Neural crest cell (in vitro differentiated cells): ENCODE data around the gene VARS2. TPM values are rescaled to one million over a fixed set of nuclear protein-coding genes. Genes with fewer than 3 reads are reported as not detected.
A peak's percentile ranks its signal among the peaks of the same experiment; 100 is the strongest.

Source experiments
- DNase-seq: peaks from one replicate; pipeline ENCODE4 v3.0.0; 2021; ENCODE audit warnings: low read depth, mixed read lengths, low spot score
- H3K27ac Mint-ChIP-seq: one replicate; pipeline ENCODE4 v1.8.0; 2021; ENCODE audit warnings: mild to moderate bottlenecking, mixed read lengths; ENCODE audit not compliant: unreplicated experiment
- H3K27me3 Mint-ChIP-seq: 2 replicates; pipeline ENCODE4 v1.8.0; 2021; ENCODE audit warnings: low read depth, mild to moderate bottlenecking, mixed read lengths
- H3K36me3 Mint-ChIP-seq: 2 replicates; pipeline ENCODE4 v1.8.0; 2021; ENCODE audit warnings: low read depth, mild to moderate bottlenecking, mixed read lengths
- H3K4me1 Mint-ChIP-seq: 2 replicates; pipeline ENCODE4 v1.8.0; 2021; ENCODE audit warnings: mixed read lengths
- H3K4me3 Mint-ChIP-seq: one replicate; pipeline ENCODE4 v1.8.0; 2021; ENCODE audit warnings: mild to moderate bottlenecking, mixed read lengths
- H3K9me3 Mint-ChIP-seq: 2 replicates; pipeline ENCODE4 v1.8.0; 2021; ENCODE audit warnings: mixed read lengths
- CTCF ChIP-seq: fragments of 200-600 bp; sonication (generic); conservative IDR thresholded peaks from 2 replicates; pipeline ENCODE4 v1.5.0; 2021; ENCODE audit warnings: antibody characterized with exemption, mild to moderate bottlenecking
- total RNA-seq: library from RNA; stranded (reverse); gene quantifications from 2 replicates; pipeline ENCODE4 v1.2.1, GENCODE V29; 2021

The VARS2 gene
- total RNA-seq, 1 donor from 2014 or later: 68.2 TPM

- Mint-ChIP-seq H3K9me3 (no peaks in the 10 kb centered on the region), H3K4me3 (peak overlapping the region; percentile 86), H3K27me3 (no peaks in the 10 kb centered on the region), H3K27ac (peak overlapping the region; percentile 24), H3K36me3 (no peaks in the 10 kb centered on the region), H3K4me1 (peaks cover 57% of the 10 kb centered on the region)
- TF ChIP-seq CTCF: no peak
- no peak for DNase-seq
These were observed 27.2 kb upstream of the VARS2 start for GRCh38 chr6:30886897-30887255.

DNA sequence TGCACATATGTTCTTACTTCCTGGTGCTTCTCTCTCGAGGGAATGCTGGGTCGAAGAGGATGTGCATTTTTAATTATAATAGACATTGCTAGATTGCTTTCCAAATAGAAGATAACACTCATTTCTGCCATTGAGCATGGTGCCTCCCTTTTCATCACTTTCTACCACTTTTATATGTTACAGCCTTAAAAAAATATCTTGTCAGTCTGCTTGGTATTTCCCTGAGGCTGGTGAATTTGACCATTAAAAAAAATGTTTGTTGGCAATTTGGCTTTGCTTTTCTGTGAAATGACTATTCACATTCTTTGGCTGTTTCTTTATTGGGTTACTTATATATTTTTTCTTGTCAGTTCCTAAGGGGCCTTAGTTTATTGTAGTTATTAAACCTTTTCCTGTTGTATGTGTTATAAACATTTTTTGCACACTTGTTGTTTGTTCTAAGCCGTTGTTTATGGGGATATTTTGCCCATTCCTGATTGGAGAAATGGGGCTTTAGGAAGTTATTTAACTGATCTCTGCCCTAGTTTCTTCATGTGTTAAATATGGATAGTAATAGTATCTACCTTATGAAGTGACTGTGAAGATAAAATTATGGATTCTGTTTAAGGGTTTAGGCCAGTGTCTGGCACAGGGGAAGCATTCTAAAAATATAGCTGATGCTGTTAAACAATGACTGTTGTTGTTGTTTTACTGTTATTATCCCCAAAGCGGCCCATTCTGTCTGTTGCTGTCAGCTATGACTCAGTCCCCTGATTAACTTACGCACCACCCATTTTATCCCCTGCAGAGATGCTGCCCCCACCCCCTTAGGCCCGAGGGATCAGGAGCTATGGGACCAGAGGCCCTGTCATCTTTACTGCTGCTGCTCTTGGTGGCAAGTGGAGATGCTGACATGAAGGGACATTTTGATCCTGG, 25.9 kb upstream of the VARS2 start:
- Mint-ChIP-seq H3K36me3 (peaks cover 5% of the 10 kb centered on the region), H3K27me3 (no peaks in the 10 kb centered on the region), H3K4me1 (peaks cover 53% of the 10 kb centered on the region), H3K27ac (no peak overlapping the region), H3K4me3 (peak overlapping the region; percentile 17), H3K9me3 (no peaks in the 10 kb centered on the region)
- no peak for TF ChIP-seq CTCF
- DNase-seq: no peak

DNA sequence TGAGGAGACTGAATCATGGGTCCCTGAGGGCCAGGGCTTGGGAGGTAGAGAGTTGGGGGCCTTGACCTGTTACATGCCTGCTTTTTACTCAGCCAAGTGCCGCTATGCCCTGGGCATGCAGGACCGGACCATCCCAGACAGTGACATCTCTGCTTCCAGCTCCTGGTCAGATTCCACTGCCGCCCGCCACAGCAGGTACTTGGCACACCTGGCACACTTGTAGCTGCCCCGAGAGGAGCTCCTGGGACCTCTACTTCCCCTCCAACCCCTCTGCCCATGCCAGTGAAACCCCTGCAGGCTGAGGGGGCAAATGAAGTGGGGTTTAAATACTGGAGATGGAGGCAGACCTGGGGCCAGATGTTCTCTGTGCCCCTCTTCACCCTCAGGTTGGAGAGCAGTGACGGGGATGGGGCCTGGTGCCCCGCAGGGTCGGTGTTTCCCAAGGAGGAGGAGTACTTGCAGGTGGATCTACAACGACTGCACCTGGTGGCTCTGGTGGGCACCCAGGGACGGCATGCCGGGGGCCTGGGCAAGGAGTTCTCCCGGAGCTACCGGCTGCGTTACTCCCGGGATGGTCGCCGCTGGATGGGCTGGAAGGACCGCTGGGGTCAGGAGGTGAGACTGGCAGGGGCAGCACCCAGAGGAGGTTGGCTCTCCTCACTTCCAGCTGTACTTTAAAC, 25.1 kb upstream of the VARS2 start:
- no peak for TF ChIP-seq CTCF
- no peak for DNase-seq
- peaks cover 47% of the 10 kb centered on the region for H3K4me1 Mint-ChIP-seq
- no peaks in the 10 kb centered on the region for H3K9me3 Mint-ChIP-seq
- no peak overlapping the region for H3K27ac Mint-ChIP-seq
- H3K4me3 Mint-ChIP-seq: peak overlapping the region; percentile 59
- H3K27me3 Mint-ChIP-seq: no peaks in the 10 kb centered on the region
- H3K36me3 Mint-ChIP-seq: peaks cover 5% of the 10 kb centered on the region

DNA sequence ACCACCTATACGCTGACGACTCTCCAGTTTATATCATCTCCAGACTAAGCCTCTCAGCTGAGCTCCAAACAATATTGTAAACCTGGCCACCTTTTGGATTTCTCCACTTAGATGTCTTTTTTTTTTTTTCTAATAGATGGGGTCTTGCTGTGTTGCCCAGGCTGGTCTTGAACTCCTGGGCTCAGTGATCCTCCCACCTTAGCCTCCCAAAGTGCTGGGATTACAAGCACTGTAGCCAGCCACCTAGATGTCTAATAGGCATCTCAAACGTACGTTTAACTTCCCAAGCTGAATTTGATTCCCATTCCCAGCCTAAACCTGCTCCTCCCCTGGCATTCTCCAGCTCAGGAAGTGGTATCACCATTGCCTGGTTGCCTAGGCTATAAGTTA, 24.5 kb upstream of the VARS2 start:
- peaks cover 5% of the 10 kb centered on the region for H3K36me3 Mint-ChIP-seq
- peak overlapping the region; percentile 66 for H3K27ac Mint-ChIP-seq
- no peaks in the 10 kb centered on the region for H3K9me3 Mint-ChIP-seq
- TF ChIP-seq CTCF: no peak
- H3K27me3 Mint-ChIP-seq: no peaks in the 10 kb centered on the region
- no peak for DNase-seq
- H3K4me3 Mint-ChIP-seq: peak overlapping the region; percentile 59
- peaks cover 47% of the 10 kb centered on the region for H3K4me1 Mint-ChIP-seq

DNA sequence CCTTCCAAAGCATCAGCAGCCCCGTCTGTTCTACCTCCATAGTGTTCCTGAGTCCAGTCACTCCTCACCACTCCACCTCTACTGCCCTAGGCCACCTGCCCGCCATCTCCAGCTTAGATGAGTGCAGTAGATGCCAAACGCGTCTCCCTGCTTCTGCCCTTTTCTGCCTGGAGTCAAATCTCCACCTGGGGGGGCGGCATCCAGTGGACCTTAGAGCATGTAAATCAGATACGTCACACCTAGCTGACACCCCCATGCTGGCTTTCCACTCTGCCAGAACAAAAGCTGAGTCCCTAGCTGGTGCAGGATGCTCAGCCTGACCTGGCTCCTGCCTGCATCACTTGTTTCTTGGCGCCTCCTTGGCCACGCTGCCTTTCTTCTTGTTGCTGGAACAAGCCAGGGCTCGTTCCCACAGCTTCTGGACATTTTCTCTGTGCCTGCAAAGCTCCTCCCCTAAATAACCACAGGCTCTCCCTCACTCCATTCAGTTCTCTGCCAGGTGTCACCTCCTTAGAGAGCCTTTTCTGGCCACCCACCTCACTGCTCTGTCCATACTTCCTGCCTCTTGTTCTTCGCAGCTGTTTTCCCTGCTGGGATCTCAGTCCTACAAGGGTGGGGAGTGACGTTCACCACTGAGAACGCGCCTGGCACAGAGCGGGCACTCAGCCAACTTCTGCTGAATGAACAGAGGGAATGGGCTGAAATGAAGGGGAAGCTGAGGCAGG, 24.0 kb upstream of the VARS2 start:
- Mint-ChIP-seq H3K27ac (peak overlapping the region; percentile 90), H3K4me1 (peaks cover 49% of the 10 kb centered on the region), H3K4me3 (peak overlapping the region; percentile 26), H3K9me3 (no peaks in the 10 kb centered on the region), H3K27me3 (no peaks in the 10 kb centered on the region), H3K36me3 (peaks cover 11% of the 10 kb centered on the region)
- DNase-seq: no peak
- no peak for TF ChIP-seq CTCF
